ENCODE measurements around the gene CREG2. TPM values are rescaled to one million over a fixed set of nuclear protein-coding genes. Genes with fewer than 3 reads are reported as not detected.
A peak's percentile ranks its signal among the peaks of the same experiment; 100 is the strongest.

CREG2 gene
- total and polyA plus RNA-seq, 2 experiments from 2014 or later: 1.7 to 2.6 TPM

- TF ChIP-seq CREB1 (CRISPR knock-in tag; IDR thresholded peaks at IDR 0.05; ENCODE audit: low read depth) (no peak), REST (IDR thresholded peaks at IDR 0.05; ENCODE audit: unreplicated experiment) (no peak), ZNF462 (CRISPR knock-in tag; IDR thresholded peaks at IDR 0.05) (no peak), EZH2phosphoT487 (IDR thresholded peaks at IDR 0.05; ENCODE audit: unreplicated experiment) (no peak), STAT1 (IDR thresholded peaks at IDR 0.05; ENCODE audit: unreplicated experiment) (no peak), POLR2AphosphoS5 (IDR thresholded peaks at IDR 0.05; ENCODE audit: low read depth) (no peak), ZNF331 (CRISPR knock-in tag; IDR thresholded peaks at IDR 0.05; ENCODE audit: low read depth) (no peak), JUNB (IDR thresholded peaks at IDR 0.05; ENCODE audit: unreplicated experiment) (no peak), NANOG (IDR thresholded peaks at IDR 0.05; ENCODE audit: borderline replicate concordance) (no peak), ETS1 (IDR thresholded peaks at IDR 0.05) (no peak), ZNF114 (CRISPR knock-in tag; IDR thresholded peaks at IDR 0.05) (no peak), EZH2 (IDR thresholded peaks at IDR 0.05; ENCODE audit: low read depth, unreplicated experiment) (no peak), CTCF (conservative IDR thresholded peaks at IDR 0.05; ENCODE audit: low read depth in 2 of 2) (no peak)
- H4K20me1 ChIP-seq (replicated peaks; ENCODE audit: insufficient read depth): no peaks in the 10 kb centered on the region
- H3K4me1 Mint-ChIP-seq: peaks cover 16% of the 10 kb centered on the region
- no peaks in the 10 kb centered on the region for H3K36me3 Mint-ChIP-seq (ENCODE audit: low read depth)
- H3K27me3 Mint-ChIP-seq (ENCODE audit: insufficient read depth, low read depth, poor library complexity): peaks cover 1% of the 10 kb centered on the region
- H3K4me3 Mint-ChIP-seq: no peak overlapping the region
- H3K27ac ChIP-seq (ENCODE audit: low read depth): no peak overlapping the region
- no peak for DNase-seq (ENCODE audit: low spot score)
- H2AFZ ChIP-seq: 0 out of 2 replicates have a peak overlapping the region, but pooled peaks have one; percentile 52
- no peak overlapping the region for H3K4me3 ChIP-seq
- H3K4me2 ChIP-seq: no peak overlapping the region
- H3K79me2 ChIP-seq (replicated peaks; ENCODE audit: insufficient read depth): no peaks in the 10 kb centered on the region
- peak; percentile 72 for ATAC-seq
- H3K27ac Mint-ChIP-seq: no peak overlapping the region
- no peaks in the 10 kb centered on the region for H3K4me1 ChIP-seq (ENCODE audit: insufficient read depth)
- H3K36me3 ChIP-seq (ENCODE audit: insufficient read depth): no peaks in the 10 kb centered on the region
- no peaks in the 10 kb centered on the region for H3K9me2 ChIP-seq (ENCODE audit: insufficient read depth)
- no peaks in the 10 kb centered on the region for H3K9me3 Mint-ChIP-seq
- H3K27me3 ChIP-seq (ENCODE audit: insufficient read depth): no peaks in the 10 kb centered on the region
- H3F3A ChIP-seq (replicated peaks; ENCODE audit: low read depth): no peaks in the 10 kb centered on the region
These were observed 13.4 kb upstream of the CREG2 start for GRCh38 chr2:101400506-101401325.

All from GM23338 (cell line).